Measurements from ENCODE around the gene RAP1B.

- TF ChIP-seq POLR2A (IDR thresholded peaks at IDR 0.05) (no peak), CTCF (IDR thresholded peaks at IDR 0.05) (no peak)
Measured at GRCh38 chr12:68572661-68573060, 38.0 kb upstream of the RAP1B start.

Data from adrenal gland (tissue), 5 donors.